ENCODE data around the gene IL1RAPL1. TPM values are rescaled to one million over a fixed set of nuclear protein-coding genes. Genes with fewer than 3 reads are reported as not detected.

The IL1RAPL1 gene
- total and polyA plus RNA-seq, 8 donors: 0.06 to 3.3 (median 0.31) TPM; not detected in 3

DNA sequence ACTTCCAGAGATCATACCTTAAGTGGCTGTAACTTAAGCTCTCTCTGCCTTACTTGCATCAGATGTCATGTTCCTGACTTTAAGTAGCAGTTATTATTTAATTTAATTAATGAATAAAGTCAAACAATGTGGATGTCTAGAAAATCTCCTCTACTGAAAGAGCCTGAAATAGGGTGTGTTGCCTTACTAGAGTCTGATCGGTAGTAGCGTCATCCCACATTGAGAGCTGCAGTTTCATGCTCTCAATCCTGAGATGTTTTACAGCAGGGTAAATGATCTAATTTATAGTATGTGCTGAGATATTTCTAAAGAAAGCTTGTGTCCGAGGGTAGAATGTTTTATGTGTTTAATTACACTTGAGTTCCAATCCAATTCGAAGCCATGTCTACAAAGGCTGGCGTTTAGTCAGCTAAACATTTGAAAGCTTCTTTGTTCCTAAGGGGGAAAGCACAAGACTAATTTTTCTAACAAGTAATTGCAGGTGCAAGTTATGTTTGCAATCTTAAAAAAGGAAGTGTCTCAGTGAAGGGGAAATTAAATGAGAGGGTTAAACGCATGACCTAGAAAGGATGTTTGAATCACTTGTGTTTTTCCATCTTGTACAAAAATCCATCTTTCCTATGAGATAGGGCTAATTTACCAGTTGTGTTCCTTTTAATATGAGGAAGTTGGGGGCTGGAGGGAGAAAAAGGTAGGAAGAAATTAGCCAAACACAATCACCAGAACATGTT, 1237.1 kb downstream of the IL1RAPL1 start:
- no peaks in the 10 kb centered on the region for H3K4me1 ChIP-seq
- H3K36me3 ChIP-seq: no peaks in the 10 kb centered on the region
- 65 to 75% (median 68%) methylated on average over 6 of the region's 6 CpGs for WGBS, 5 donors
- DNase-seq: no peak
- H3K27ac ChIP-seq: no peak overlapping the region
- H3K9me3 ChIP-seq: no peaks in the 10 kb centered on the region
- no peak for TF ChIP-seq EP300 (IDR thresholded peaks at IDR 0.05)
- no peak for TF ChIP-seq CTCF (IDR thresholded peaks at IDR 0.05)
- TF ChIP-seq POLR2A (IDR thresholded peaks at IDR 0.05): no peak
- no peak for TF ChIP-seq POLR2AphosphoS5 (IDR thresholded peaks at IDR 0.05)
- no peaks in the 10 kb centered on the region for H3K27me3 ChIP-seq
- H3K4me3 ChIP-seq: no peak overlapping the region
- intact Hi-C loops (cut with DNase I; ENCODE audit: low total_unique reads): no loop called here

DNA sequence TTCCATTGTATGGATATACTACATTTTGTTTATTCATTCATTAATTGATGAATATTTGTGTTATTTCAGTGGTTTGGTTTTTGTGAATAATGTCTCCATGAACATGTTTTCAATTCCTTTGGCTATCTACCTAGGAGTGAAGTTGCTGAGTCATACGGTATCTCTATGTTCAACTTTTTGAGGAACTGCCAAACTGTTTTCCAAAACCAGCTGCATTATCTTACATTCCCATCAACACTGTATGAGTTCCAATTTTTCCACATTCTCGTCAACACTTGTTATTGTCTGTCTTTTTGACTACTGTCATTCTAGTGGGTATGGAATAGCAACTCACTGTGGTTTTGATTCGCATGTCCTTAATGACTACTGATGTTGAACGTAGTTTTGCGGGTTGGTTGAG, 1239.5 kb downstream of the IL1RAPL1 start:
- Histone ChIP-seq H3K27ac (no peak overlapping the region), H3K9me3 (no peaks in the 10 kb centered on the region), H3K4me1 (no peaks in the 10 kb centered on the region), H3K36me3 (no peaks in the 10 kb centered on the region), H3K4me3 (no peak overlapping the region), H3K27me3 (no peaks in the 10 kb centered on the region)
- no peak for TF ChIP-seq CTCF (IDR thresholded peaks at IDR 0.05)
- TF ChIP-seq POLR2AphosphoS5 (IDR thresholded peaks at IDR 0.05): no peak
- no peak for TF ChIP-seq POLR2A (IDR thresholded peaks at IDR 0.05)
- no peak for TF ChIP-seq EP300 (IDR thresholded peaks at IDR 0.05)
- 86 to 93% (median 89%) methylated on average over 5 of the region's 5 CpGs for WGBS, 5 donors
- intact Hi-C loops (cut with DNase I; ENCODE audit: low total_unique reads): no loop called here
- DNase-seq: no peak

GRCh38 chrX:29834311-29834710, 1247.1 kb downstream of the IL1RAPL1 start:
- no peak for DNase-seq
- peaks cover 0 to 7% (median 2%) of the 10 kb centered on the region in 4 donors for H3K9me3 ChIP-seq
- no peaks in the 10 kb centered on the region for H3K4me1 ChIP-seq
- TF ChIP-seq POLR2AphosphoS5 (IDR thresholded peaks at IDR 0.05) (no peak), EP300 (IDR thresholded peaks at IDR 0.05) (no peak), CTCF (IDR thresholded peaks at IDR 0.05) (no peak), POLR2A (IDR thresholded peaks at IDR 0.05) (no peak)
- H3K27me3 ChIP-seq: no peaks in the 10 kb centered on the region
- WGBS, 5 donors: 57 to 72% (median 67%) methylated on average over 2 of the region's 2 CpGs
- intact Hi-C loops (cut with DNase I; ENCODE audit: low total_unique reads): no loop called here
- H3K27ac ChIP-seq: no peak overlapping the region
- H3K4me3 ChIP-seq: no peak overlapping the region
- H3K36me3 ChIP-seq: no peaks in the 10 kb centered on the region

DNA sequence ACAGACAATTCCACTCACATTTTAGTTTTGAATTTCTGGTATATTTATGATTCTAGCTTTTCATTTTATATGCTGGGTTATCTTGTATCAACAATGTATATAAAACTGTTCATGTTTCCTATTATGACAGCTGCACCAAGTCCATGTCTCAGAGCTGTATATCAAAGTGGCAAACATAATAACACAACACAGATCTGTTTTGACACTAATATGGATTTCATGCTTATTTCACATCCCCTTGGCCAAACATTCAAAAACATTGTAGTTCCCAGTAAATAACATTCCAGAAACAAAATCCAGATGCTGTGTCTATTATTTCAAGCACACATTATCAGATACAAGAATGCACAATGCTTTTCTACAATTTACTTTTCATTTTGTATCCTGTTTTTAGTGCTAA, 1247.5 kb downstream of the IL1RAPL1 start:
- intact Hi-C loops (cut with DNase I; ENCODE audit: low total_unique reads): no loop called here
- no peak for TF ChIP-seq EP300 (IDR thresholded peaks at IDR 0.05)
- TF ChIP-seq POLR2A (IDR thresholded peaks at IDR 0.05): no peak
- no peak for TF ChIP-seq CTCF (IDR thresholded peaks at IDR 0.05)
- no peak for TF ChIP-seq POLR2AphosphoS5 (IDR thresholded peaks at IDR 0.05)
- Histone ChIP-seq H3K9me3 (peaks cover 0 to 7% (median 2%) of the 10 kb centered on the region in 4 donors), H3K4me1 (no peaks in the 10 kb centered on the region), H3K27me3 (no peaks in the 10 kb centered on the region), H3K4me3 (no peak overlapping the region), H3K27ac (no peak overlapping the region), H3K36me3 (no peaks in the 10 kb centered on the region)
- DNase-seq: no peak
